Measurements from ENCODE around the gene CNTNAP5. TPM values are rescaled to one million over a fixed set of nuclear protein-coding genes. Genes with fewer than 3 reads are reported as not detected.

The CNTNAP5 gene
- total RNA-seq, 1 experiment from 2014 or later, result not detected

- CTCF ChIA-PET, result no interaction called here
- Mint-ChIP-seq H3K9me3 (ENCODE audit: low read depth, unreplicated experiment) (peaks cover 9% of the 10 kb centered on the region), H3K36me3 (ENCODE audit: insufficient read depth, unreplicated experiment) (no peaks in the 10 kb centered on the region), H3K27me3 (ENCODE audit: unreplicated experiment) (no peaks in the 10 kb centered on the region), H3K4me1 (ENCODE audit: low read depth, unreplicated experiment) (no peaks in the 10 kb centered on the region), H3K27ac (ENCODE audit: unreplicated experiment) (no peak overlapping the region), H3K4me3 (ENCODE audit: low read depth, unreplicated experiment) (no peak overlapping the region)
- no peak for DNase-seq
- TF ChIP-seq CTCF (IDR thresholded peaks at IDR 0.05; ENCODE audit: unreplicated experiment), result no peak
- no TSS peak for BruUV-seq (replicated peaks)
- intact Hi-C loops (cut with micrococcal nuclease; ENCODE audit: unreplicated experiment), result no loop called here
Observed at GRCh38 chr2:124838406-124838805, 813.3 kb downstream of the CNTNAP5 start.

GRCh38 chr2:124867247-124867646 lies 842.2 kb downstream of the CNTNAP5 start:
- Mint-ChIP-seq H3K4me1 (ENCODE audit: low read depth, unreplicated experiment) (no peaks in the 10 kb centered on the region), H3K4me3 (ENCODE audit: low read depth, unreplicated experiment) (no peak overlapping the region), H3K27me3 (ENCODE audit: unreplicated experiment) (no peaks in the 10 kb centered on the region), H3K9me3 (ENCODE audit: low read depth, unreplicated experiment) (peaks cover 17% of the 10 kb centered on the region), H3K36me3 (ENCODE audit: insufficient read depth, unreplicated experiment) (no peaks in the 10 kb centered on the region), H3K27ac (ENCODE audit: unreplicated experiment) (no peak overlapping the region)
- no peak for TF ChIP-seq CTCF (IDR thresholded peaks at IDR 0.05; ENCODE audit: unreplicated experiment)
- DNase-seq, result no peak
- CTCF ChIA-PET, result no interaction called here
- no TSS peak for BruUV-seq (replicated peaks)
- intact Hi-C loops (cut with micrococcal nuclease; ENCODE audit: unreplicated experiment), result no loop called here

- no peak for DNase-seq
- no peaks in the 10 kb centered on the region for H3K36me3 Mint-ChIP-seq (ENCODE audit: insufficient read depth, unreplicated experiment)
- H3K4me3 Mint-ChIP-seq (ENCODE audit: low read depth, unreplicated experiment), result no peak overlapping the region
- no TSS peak for BruUV-seq (replicated peaks)
- peaks cover 16% of the 10 kb centered on the region for H3K9me3 Mint-ChIP-seq (ENCODE audit: low read depth, unreplicated experiment)
- no peaks in the 10 kb centered on the region for H3K27me3 Mint-ChIP-seq (ENCODE audit: unreplicated experiment)
- no peak for TF ChIP-seq CTCF (IDR thresholded peaks at IDR 0.05; ENCODE audit: unreplicated experiment)
- no peaks in the 10 kb centered on the region for H3K4me1 Mint-ChIP-seq (ENCODE audit: low read depth, unreplicated experiment)
- intact Hi-C loops (cut with micrococcal nuclease; ENCODE audit: unreplicated experiment), result no loop called here
- CTCF ChIA-PET, result interaction anchor here (0.7 kb wide), 1 partner anchor 185 kb away, joined by 3 read pairs; no protein-coding TSS in a partner anchor
- no peak overlapping the region for H3K27ac Mint-ChIP-seq (ENCODE audit: unreplicated experiment)
Observed at GRCh38 chr2:124874219-124874618, 849.1 kb downstream of the CNTNAP5 start.

- Mint-ChIP-seq H3K36me3 (ENCODE audit: insufficient read depth, unreplicated experiment) (no peaks in the 10 kb centered on the region), H3K9me3 (ENCODE audit: low read depth, unreplicated experiment) (peaks cover 16% of the 10 kb centered on the region), H3K4me3 (ENCODE audit: low read depth, unreplicated experiment) (no peak overlapping the region), H3K27me3 (ENCODE audit: unreplicated experiment) (no peaks in the 10 kb centered on the region), H3K27ac (ENCODE audit: unreplicated experiment) (no peak overlapping the region), H3K4me1 (ENCODE audit: low read depth, unreplicated experiment) (no peaks in the 10 kb centered on the region)
- CTCF ChIA-PET, result interaction anchor here (0.7 kb wide), 1 partner anchor 185 kb away, joined by 3 read pairs; no protein-coding TSS in a partner anchor
- intact Hi-C loops (cut with micrococcal nuclease; ENCODE audit: unreplicated experiment), result no loop called here
- no TSS peak for BruUV-seq (replicated peaks)
- DNase-seq, result no peak
- no peak for TF ChIP-seq CTCF (IDR thresholded peaks at IDR 0.05; ENCODE audit: unreplicated experiment)
Observed at GRCh38 chr2:124874676-124875075, 849.6 kb downstream of the CNTNAP5 start.
